Cardiac muscle cell (in vitro differentiated cells and primary cell): Measurements from ENCODE around the gene MYOCD. TPM values are rescaled to one million over a fixed set of nuclear protein-coding genes. Genes with fewer than 3 reads are reported as not detected.

ENCODE experiments used
- DNase-seq, 2 donors: peaks; one replicate each; pipeline versions ENCODE4 v3.0.0 to v3.0.0-alpha.2; 2010 to 2017; ENCODE audit warnings: low read depth in 1 of 2, low spot score in 1 of 2
- H3K27ac ChIP-seq: fragments of 200-600 bp; sonication (generic); 2 replicates; pipeline ENCODE4 v1.5.1; 2016
- H3K27me3 ChIP-seq: fragments of 200-600 bp; sonication (generic); 2 replicates; pipeline ENCODE4 v1.6.0; 2016; ENCODE audit warnings: control low read depth
- H3K36me3 ChIP-seq: fragments of 200-600 bp; sonication (generic); 2 replicates; pipeline ENCODE4 v1.5.1; 2016; ENCODE audit warnings: control low read depth
- H3K4me1 ChIP-seq: fragments of 200-600 bp; sonication (generic); 2 replicates; pipeline ENCODE4 v1.8.1; 2017; ENCODE audit warnings: low read depth, mild to moderate bottlenecking, mixed run types
- H3K4me3 ChIP-seq: fragments of 200-600 bp; sonication (generic); 2 replicates; pipeline ENCODE4 v1.5.1; 2016; ENCODE audit warnings: mild to moderate bottlenecking
- H3K9me3 ChIP-seq: fragments of 200-600 bp; sonication (generic); 2 replicates; pipeline ENCODE4 v1.5.1; 2017; ENCODE audit warnings: low read depth, mild to moderate bottlenecking, control low read depth
- polyA plus RNA-seq: library from polyadenylated mRNA; unstranded; fragments of >200 nt; fragmentation: Nextera tagmentation; extraction: Ambion mirVana; gene quantifications from 2 replicates; pipeline ENCODE4 v1.2.1, GENCODE V29; 2016
- total RNA-seq: library from RNA; depleted of rRNA; stranded (reverse); fragments of >200 nt; gene quantifications from 2 replicates; pipeline ENCODE4 v1.2.3, GENCODE V29; 2016
- TF ChIP-seq, protein P1 (sequence below): IDR thresholded peaks from 2 replicates; pipeline ENCODE4 v1.5.1; 2012; ENCODE audit warnings: low read depth, mild to moderate bottlenecking, low read length

MYOCD gene
- total and polyA plus RNA-seq, 2 experiments from 2014 or later = 70.8 to 160 TPM

DNA sequence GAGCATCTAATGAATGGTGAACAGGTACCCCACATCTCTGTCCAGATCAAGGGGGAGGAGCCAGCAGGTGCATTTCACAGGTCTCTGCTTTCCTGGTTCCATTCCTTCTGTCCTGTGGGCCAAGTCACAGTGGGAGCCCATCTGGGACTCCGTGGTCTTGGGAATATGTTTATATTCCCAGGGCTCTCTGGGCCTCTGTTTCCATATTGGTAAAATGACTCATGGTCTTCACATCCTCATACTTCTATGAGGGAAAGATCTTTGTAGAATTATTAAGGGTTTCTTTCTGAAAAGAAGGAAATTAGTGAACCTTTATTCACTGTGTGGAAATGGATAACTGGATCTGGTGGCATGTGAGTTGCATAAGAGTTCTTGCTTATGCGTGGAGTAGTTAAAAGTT is 6.2 kb downstream of the MYOCD start:
- TF ChIP-seq, protein P1, sequence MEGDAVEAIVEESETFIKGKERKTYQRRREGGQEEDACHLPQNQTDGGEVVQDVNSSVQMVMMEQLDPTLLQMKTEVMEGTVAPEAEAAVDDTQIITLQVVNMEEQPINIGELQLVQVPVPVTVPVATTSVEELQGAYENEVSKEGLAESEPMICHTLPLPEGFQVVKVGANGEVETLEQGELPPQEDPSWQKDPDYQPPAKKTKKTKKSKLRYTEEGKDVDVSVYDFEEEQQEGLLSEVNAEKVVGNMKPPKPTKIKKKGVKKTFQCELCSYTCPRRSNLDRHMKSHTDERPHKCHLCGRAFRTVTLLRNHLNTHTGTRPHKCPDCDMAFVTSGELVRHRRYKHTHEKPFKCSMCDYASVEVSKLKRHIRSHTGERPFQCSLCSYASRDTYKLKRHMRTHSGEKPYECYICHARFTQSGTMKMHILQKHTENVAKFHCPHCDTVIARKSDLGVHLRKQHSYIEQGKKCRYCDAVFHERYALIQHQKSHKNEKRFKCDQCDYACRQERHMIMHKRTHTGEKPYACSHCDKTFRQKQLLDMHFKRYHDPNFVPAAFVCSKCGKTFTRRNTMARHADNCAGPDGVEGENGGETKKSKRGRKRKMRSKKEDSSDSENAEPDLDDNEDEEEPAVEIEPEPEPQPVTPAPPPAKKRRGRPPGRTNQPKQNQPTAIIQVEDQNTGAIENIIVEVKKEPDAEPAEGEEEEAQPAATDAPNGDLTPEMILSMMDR = no peak
- Histone ChIP-seq H3K36me3 (no peaks in the 10 kb centered on the region), H3K27ac (peak overlapping the region; percentile 81), H3K4me3 (no peak overlapping the region), H3K4me1 (peaks cover 49% of the 10 kb centered on the region), H3K27me3 (no peaks in the 10 kb centered on the region), H3K9me3 (no peaks in the 10 kb centered on the region)
- no peak for DNase-seq

DNA sequence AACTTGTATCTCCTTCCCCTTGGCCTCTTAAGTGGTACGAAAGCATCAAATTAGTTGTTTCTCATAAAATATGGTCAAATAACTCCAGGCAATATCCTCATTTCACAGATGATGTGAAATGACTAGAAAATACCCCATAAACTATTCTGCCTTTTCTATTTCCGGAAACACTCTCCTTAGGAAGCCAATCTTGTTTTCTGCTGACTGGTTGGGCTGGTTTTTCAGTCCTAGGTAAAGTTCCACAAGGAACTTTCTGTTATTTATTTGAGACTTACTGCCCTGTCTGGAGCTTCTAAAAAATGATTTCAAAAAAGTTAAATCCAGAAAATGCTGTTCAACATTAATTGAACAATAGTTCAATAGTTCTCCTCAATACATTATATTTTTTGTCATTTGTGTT is 7.3 kb downstream of the MYOCD start:
- Histone ChIP-seq H3K4me1 (peaks cover 49% of the 10 kb centered on the region), H3K4me3 (no peak overlapping the region), H3K9me3 (no peaks in the 10 kb centered on the region), H3K27me3 (no peaks in the 10 kb centered on the region), H3K27ac (peak overlapping the region; percentile 81), H3K36me3 (no peaks in the 10 kb centered on the region)
- no peak for DNase-seq
- TF ChIP-seq, protein P1 = no peak

DNA sequence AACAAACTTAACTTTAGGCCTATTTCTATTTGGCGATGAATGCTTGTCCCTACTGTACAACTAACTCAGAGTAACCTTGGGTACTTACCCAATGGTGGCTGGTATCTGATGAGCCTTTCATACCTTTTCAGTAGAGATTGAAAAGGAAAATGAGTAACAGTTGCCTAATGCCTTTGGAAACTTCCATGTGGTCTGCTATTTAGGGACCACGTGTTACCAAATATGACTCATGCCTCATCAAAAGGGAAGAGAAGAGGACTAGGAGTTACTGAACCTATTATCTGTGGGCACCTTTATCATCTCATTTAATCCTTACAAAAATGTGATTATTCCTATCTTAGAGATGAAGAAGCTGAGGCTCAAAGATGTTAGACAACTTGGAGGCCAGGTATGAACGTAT is 8.1 kb downstream of the MYOCD start:
- Histone ChIP-seq H3K9me3 (no peaks in the 10 kb centered on the region), H3K4me1 (peaks cover 58% of the 10 kb centered on the region), H3K36me3 (no peaks in the 10 kb centered on the region), H3K4me3 (no peak overlapping the region), H3K27me3 (no peaks in the 10 kb centered on the region), H3K27ac (peak overlapping the region; percentile 81)
- DNase-seq = peak in 1 of 2 donors; percentile 10
- TF ChIP-seq, protein P1 = no peak

DNA sequence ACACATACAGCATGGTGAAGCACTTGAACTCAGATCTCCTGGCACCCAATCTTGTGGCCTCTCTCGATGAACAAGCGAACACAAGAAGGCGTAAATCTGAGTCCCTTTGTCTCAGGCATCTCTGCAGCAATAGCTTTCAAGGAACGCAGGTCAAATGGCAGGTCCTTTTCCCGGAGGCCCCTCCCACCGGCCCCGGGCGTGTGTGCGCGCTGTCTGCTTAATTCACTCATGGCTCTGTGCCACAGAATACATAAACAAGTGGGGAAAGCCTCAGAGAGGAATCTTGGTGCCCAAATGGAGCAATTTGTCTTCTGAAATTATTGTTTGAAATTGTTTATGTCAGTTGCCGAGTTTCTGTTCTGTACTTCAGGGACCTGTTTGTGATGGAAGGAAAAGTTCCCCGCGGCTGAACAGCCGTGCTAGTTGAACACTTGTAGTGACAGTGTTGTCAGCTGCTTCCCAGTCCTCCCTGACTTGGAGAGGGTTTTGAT is 14.8 kb downstream of the MYOCD start:
- H3K27me3 ChIP-seq = no peaks in the 10 kb centered on the region
- TF ChIP-seq, protein P1 = no peak
- no peaks in the 10 kb centered on the region for H3K36me3 ChIP-seq
- H3K9me3 ChIP-seq = no peaks in the 10 kb centered on the region
- H3K27ac ChIP-seq = peak overlapping the region; percentile 70
- peaks cover 60% of the 10 kb centered on the region for H3K4me1 ChIP-seq
- H3K4me3 ChIP-seq = no peak overlapping the region
- no peak for DNase-seq

DNA sequence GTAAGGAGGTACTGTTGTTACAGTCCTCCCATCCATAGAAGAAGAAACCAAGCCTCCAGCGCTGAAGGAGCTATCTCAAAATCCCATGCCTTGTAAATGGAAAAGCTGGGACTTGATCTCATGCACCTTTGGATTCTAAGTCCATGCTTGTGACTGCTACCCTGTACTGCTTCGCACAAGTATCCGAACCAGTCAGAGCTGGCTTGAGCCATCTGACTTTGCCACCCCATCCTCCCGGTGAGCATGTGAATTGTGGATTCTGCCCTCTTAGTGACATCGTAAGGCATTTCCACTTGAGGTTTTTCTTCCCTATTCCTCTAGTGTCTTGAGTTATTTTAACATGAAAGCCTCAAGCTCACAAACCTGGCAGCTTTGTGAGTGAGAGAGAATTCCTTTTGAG is 15.3 kb downstream of the MYOCD start:
- Histone ChIP-seq H3K27ac (peak overlapping the region; percentile 70), H3K4me3 (no peak overlapping the region), H3K36me3 (no peaks in the 10 kb centered on the region), H3K9me3 (no peaks in the 10 kb centered on the region), H3K4me1 (peaks cover 60% of the 10 kb centered on the region), H3K27me3 (no peaks in the 10 kb centered on the region)
- TF ChIP-seq, protein P1 = no peak
- no peak for DNase-seq
